Measurements from ENCODE around the gene UGT2B10. TPM values are rescaled to one million over a fixed set of nuclear protein-coding genes. Genes with fewer than 3 reads are reported as not detected.

UGT2B10 gene
- total RNA-seq, 1 experiment from 2014 or later, result not detected

- no TSS peak for BruUV-seq (replicated peaks)
- intact Hi-C loops (cut with micrococcal nuclease; ENCODE audit: unreplicated experiment), result no loop called here
- H3K36me3 ChIP-seq (ENCODE audit: insufficient read depth, low read length, poor library complexity, severe bottlenecking), result no peaks in the 10 kb centered on the region
- H3K4me3 ChIP-seq (ENCODE audit: low read depth, low read length, poor library complexity, severe bottlenecking), result no peak overlapping the region
- no peak for TF ChIP-seq CTCF (conservative IDR thresholded peaks at IDR 0.05; ENCODE audit: low read depth, low read length)
- TF ChIP-seq EZH2 (IDR thresholded peaks at IDR 0.05; ENCODE audit: borderline replicate concordance, low read depth, low read length, poor library complexity, severe bottlenecking), result no peak
- H3K27me3 ChIP-seq (replicated peaks; ENCODE audit: insufficient read depth, low read depth, low read length, poor library complexity), result no peaks in the 10 kb centered on the region
- no peaks in the 10 kb centered on the region for H3K4me1 ChIP-seq (ENCODE audit: insufficient read depth, low read length, poor library complexity, severe bottlenecking)
- H3K27ac ChIP-seq (ENCODE audit: low read depth, low read length, poor library complexity, severe bottlenecking), result no peak overlapping the region
- no peak for DNase-seq (ENCODE audit: low spot score)
- no peaks in the 10 kb centered on the region for H3K9me3 ChIP-seq (ENCODE audit: low read depth, low read length, poor library complexity, severe bottlenecking)
- ChIA-PET CTCF (no interaction called here), POLR2A (ENCODE audit: low non-redundant PET) (no interaction called here)
Observed at GRCh38 chr4:68858039-68858438, 42.2 kb downstream of the UGT2B10 start.

GRCh38 chr4:68859655-68860054 is 43.9 kb downstream of the UGT2B10 start:
- Histone ChIP-seq H3K27me3 (replicated peaks; ENCODE audit: insufficient read depth, low read depth, low read length, poor library complexity) (no peaks in the 10 kb centered on the region), H3K4me3 (ENCODE audit: low read depth, low read length, poor library complexity, severe bottlenecking) (no peak overlapping the region), H3K4me1 (ENCODE audit: insufficient read depth, low read length, poor library complexity, severe bottlenecking) (no peaks in the 10 kb centered on the region), H3K36me3 (ENCODE audit: insufficient read depth, low read length, poor library complexity, severe bottlenecking) (no peaks in the 10 kb centered on the region), H3K9me3 (ENCODE audit: low read depth, low read length, poor library complexity, severe bottlenecking) (no peaks in the 10 kb centered on the region), H3K27ac (ENCODE audit: low read depth, low read length, poor library complexity, severe bottlenecking) (no peak overlapping the region)
- intact Hi-C loops (cut with micrococcal nuclease; ENCODE audit: unreplicated experiment), result no loop called here
- no TSS peak for BruUV-seq (replicated peaks)
- POLR2A ChIA-PET (ENCODE audit: low non-redundant PET), result no interaction called here
- CTCF ChIA-PET, result no interaction called here
- no peak for TF ChIP-seq EZH2 (IDR thresholded peaks at IDR 0.05; ENCODE audit: borderline replicate concordance, low read depth, low read length, poor library complexity, severe bottlenecking)
- no peak for TF ChIP-seq CTCF (conservative IDR thresholded peaks at IDR 0.05; ENCODE audit: low read depth, low read length)
- no peak for DNase-seq (ENCODE audit: low spot score)

- TF ChIP-seq EZH2 (IDR thresholded peaks at IDR 0.05; ENCODE audit: borderline replicate concordance, low read depth, low read length, poor library complexity, severe bottlenecking) (no peak), CTCF (conservative IDR thresholded peaks at IDR 0.05; ENCODE audit: low read depth, low read length) (no peak)
- ChIA-PET POLR2A (ENCODE audit: low non-redundant PET) (no interaction called here), CTCF (no interaction called here)
- Histone ChIP-seq H3K9me3 (ENCODE audit: low read depth, low read length, poor library complexity, severe bottlenecking) (no peaks in the 10 kb centered on the region), H3K27ac (ENCODE audit: low read depth, low read length, poor library complexity, severe bottlenecking) (no peak overlapping the region), H3K4me1 (ENCODE audit: insufficient read depth, low read length, poor library complexity, severe bottlenecking) (no peaks in the 10 kb centered on the region), H3K27me3 (replicated peaks; ENCODE audit: insufficient read depth, low read depth, low read length, poor library complexity) (no peaks in the 10 kb centered on the region), H3K36me3 (ENCODE audit: insufficient read depth, low read length, poor library complexity, severe bottlenecking) (no peaks in the 10 kb centered on the region), H3K4me3 (ENCODE audit: low read depth, low read length, poor library complexity, severe bottlenecking) (no peak overlapping the region)
- BruUV-seq (replicated peaks), result no TSS peak
- DNase-seq (ENCODE audit: low spot score), result no peak
- intact Hi-C loops (cut with micrococcal nuclease; ENCODE audit: unreplicated experiment), result no loop called here
Observed at GRCh38 chr4:68861057-68861456, 45.3 kb downstream of the UGT2B10 start.
